HG03095 (cell line): Measurements from ENCODE around the gene MEFV.
A peak's percentile ranks its signal among the peaks of the same experiment; 100 is the strongest.
"Not testable (repeated sequence)": the region's sequence is repeated elsewhere in the genome, so short reads cannot be mapped to it uniquely, and the experiment has no call there.

Experiments used
- ATAC-seq: cut with Tn5 transposase; IDR thresholded peaks from one replicate; pipeline ENCODE4 v1.9.1; 2021; ENCODE audit warnings: moderate library complexity; ENCODE audit not compliant: unreplicated experiment

Gene MEFV, protein sequence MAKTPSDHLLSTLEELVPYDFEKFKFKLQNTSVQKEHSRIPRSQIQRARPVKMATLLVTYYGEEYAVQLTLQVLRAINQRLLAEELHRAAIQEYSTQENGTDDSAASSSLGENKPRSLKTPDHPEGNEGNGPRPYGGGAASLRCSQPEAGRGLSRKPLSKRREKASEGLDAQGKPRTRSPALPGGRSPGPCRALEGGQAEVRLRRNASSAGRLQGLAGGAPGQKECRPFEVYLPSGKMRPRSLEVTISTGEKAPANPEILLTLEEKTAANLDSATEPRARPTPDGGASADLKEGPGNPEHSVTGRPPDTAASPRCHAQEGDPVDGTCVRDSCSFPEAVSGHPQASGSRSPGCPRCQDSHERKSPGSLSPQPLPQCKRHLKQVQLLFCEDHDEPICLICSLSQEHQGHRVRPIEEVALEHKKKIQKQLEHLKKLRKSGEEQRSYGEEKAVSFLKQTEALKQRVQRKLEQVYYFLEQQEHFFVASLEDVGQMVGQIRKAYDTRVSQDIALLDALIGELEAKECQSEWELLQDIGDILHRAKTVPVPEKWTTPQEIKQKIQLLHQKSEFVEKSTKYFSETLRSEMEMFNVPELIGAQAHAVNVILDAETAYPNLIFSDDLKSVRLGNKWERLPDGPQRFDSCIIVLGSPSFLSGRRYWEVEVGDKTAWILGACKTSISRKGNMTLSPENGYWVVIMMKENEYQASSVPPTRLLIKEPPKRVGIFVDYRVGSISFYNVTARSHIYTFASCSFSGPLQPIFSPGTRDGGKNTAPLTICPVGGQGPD

DNA sequence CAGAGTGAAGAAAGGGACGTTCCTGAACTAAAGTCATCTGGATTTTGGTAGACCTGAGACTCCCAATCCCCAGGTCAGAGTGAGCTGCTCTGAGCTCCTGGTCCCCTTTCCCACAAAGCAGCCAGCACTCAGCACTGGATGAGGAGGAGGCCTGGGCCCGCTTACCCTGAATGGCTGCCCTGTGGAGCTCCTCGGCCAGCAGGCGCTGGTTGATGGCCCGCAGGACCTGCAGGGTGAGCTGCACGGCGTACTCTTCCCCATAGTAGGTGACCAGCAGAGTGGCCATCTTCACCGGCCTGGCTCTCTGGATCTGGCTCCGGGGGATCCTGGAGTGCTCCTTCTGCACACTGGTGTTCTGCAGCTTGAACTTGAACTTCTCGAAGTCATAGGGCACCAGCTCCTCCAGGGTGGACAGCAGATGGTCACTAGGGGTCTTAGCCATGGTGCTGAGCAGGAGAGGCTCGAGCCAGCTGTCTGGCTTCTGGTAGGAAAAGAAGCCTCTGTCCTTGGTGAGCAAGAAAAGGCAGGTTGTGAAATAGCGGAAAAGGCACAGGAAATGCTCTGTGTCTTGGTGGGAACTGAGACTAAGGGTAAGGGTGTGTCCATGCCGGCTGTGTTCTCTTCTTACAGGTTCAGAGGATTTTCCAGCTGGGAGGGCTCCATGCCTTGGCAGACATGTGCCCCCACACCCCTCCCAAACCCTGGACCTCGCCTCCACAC, at the start of gene MEFV:
Gene MEFV, minus strand, starts transcription at position 488 of the 720 bp plus-strand sequence. Its CDS starts 46 bp downstream, at position 442.
- no peak for ATAC-seq

DNA sequence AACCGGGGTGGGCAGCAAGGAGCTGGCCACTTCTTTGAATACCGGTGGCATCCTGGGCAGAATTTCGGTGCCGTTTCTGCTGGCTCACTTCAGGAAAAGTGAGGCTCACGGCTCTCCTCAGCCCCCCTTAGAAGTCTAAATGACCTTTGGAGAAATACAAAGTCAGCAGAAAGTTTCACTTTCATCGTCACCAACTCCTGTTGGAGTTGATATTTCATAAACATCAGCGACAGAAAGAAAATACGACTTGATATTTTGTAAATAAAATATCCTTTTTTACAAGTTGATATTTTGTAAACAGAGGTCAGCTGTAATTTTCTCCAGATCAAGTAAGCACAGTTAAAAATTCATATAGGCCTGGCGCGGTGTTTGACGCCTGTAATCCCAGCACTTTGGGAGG, 49.6 kb upstream of the MEFV start:
- ATAC-seq = no peak

DNA sequence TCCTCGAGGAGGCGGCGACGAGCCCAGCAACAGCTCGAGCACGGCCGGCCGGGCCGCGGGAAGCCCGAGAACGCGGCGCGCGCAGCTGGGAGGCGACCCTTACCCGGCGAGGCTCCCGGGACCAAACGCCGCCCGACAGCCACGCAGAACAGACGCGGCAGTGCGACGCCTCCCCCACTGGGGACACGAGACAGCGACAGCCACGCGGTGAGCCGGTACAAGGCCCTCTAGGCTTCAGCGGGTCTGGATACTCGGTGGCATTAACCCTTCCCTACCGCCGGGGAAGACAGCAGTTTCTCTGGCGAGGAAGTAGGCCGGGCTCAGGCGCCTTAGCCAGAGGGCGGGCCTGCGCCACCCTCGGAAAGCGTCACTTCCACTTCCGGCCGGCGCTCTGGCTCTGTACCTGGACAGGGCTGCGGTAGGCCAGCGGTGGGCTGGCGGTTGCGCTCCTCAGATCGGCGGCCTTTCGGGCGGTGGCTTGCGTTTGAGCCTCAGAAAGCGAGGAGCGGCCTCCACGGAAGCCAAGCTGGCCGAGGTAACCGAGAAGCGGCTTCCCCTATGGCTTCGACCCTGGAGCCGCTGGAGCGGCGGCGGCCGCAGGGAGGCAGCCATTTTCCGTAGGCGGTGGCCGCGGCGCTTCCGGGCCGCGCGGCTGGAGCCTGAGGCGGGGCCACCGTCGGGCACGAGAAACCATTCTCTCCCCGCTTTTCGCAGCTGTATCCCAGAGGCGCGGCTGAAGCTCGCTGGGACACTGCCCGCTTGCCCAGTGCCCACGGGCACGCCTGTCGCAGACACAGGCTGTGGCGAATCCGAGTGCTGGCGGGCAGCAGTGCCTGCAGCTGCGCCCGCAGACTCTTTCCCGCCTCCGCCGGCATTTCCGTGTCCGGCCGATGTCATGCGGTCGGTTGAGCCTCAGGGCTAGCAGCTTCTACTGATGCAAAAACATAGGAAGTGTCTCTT, 49.0 kb upstream of the MEFV start, which contains the start of the genes TIGD7 and ZNF75A:
Gene TIGD7, minus strand, starts transcription at position 322 of the 960 bp plus-strand sequence. CDS start 4,816 bp downstream, outside the sequence.
Gene ZNF75A, plus strand, starts transcription at position 389 of the 960 bp plus-strand sequence. CDS start 2,932 bp downstream, outside the sequence.
- peak; percentile 95 for ATAC-seq

- ATAC-seq = no peak
Measured at GRCh38 chr16:3304370-3304769, 47.9 kb upstream of the MEFV start.

- ATAC-seq = no peak
Measured at GRCh38 chr16:3295783-3296182, 39.4 kb upstream of the MEFV start.

DNA sequence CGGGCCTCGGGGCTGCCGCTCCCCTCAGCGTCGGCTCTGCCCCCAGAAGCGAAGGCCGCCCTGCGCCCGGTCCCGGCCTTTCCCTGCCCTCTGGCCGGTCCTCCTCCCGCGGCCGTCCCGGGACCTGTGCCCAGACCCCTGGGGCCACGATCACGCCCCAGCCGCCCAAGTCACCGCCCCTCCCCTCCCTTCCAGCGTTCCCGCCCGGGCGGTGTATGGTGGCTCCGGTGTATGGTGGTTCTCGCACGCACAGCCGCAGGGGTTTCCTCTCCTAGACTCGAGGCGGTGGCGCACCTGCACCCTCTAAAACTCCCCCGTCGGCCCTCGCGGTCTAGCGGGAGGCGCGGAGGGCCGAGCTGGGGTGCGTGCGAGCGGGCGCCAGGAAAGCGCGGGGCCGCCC, 38.8 kb upstream of the MEFV start:
- ATAC-seq = no peak

DNA sequence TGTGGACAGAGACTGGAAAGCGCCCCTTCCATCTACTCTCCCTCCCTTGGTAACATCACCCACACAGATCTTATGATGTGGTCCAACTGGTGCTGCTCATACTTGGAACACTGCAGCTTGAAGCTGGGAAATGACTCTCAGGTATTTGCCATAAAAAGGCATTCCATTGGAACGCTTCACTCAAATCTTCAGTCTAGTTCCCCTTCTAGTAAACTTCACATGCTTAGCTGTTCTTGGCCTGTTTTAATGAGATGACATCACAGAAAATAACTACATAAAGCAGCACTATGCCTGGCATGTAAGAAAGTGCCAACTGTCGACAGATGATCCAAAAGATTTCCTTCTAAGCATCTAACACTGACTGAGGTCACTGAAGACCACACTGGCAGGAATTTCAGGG, 36.2 kb upstream of the MEFV start:
- ATAC-seq = no peak

- ATAC-seq = no peak
Measured at GRCh38 chr16:3289998-3290673, 33.7 kb upstream of the MEFV start.

GRCh38 chr16:3285131-3285530, 28.7 kb upstream of the MEFV start:
- ATAC-seq = no peak

DNA sequence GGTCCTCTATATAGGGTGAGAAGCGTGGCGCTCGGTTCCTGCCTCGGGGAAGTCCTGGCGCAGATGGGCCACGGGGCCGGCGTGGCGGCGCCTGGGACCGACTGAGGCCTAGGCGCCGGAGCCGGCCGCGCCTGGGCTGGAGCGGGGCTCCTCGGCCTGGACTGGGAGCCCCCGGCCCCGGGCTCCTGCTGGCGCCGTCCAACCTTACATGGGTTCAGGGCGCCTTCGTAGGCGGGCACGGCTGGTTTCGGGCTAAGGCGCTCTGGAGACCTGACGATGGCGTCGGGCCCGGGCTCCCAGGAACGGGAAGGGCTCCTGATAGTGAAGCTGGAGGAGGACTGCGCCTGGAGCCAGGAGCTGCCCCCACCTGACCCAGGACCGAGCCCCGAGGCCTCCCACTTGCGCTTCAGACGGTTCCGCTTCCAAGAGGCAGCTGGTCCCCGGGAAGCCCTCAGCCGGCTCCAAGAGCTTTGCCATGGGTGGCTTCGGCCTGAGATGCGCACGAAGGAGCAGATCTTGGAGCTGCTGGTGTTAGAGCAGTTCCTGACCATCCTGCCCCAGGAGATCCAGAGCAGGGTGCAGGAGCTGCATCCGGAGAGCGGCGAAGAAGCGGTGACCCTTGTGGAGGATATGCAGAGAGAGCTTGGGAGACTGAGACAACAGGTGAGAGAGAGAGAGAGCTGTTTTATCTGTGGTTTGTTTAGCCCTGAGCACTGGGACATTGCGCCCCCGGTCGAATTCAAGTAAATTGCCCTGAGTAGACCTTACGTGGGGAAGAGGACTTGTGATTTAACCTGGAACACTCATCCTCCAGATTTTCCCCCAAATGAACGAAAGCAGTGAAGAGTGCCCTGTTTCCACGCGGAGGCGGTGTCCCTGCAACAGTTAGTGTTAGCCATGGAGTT, 27.4 kb upstream of the MEFV start:
- ATAC-seq = no peak

DNA sequence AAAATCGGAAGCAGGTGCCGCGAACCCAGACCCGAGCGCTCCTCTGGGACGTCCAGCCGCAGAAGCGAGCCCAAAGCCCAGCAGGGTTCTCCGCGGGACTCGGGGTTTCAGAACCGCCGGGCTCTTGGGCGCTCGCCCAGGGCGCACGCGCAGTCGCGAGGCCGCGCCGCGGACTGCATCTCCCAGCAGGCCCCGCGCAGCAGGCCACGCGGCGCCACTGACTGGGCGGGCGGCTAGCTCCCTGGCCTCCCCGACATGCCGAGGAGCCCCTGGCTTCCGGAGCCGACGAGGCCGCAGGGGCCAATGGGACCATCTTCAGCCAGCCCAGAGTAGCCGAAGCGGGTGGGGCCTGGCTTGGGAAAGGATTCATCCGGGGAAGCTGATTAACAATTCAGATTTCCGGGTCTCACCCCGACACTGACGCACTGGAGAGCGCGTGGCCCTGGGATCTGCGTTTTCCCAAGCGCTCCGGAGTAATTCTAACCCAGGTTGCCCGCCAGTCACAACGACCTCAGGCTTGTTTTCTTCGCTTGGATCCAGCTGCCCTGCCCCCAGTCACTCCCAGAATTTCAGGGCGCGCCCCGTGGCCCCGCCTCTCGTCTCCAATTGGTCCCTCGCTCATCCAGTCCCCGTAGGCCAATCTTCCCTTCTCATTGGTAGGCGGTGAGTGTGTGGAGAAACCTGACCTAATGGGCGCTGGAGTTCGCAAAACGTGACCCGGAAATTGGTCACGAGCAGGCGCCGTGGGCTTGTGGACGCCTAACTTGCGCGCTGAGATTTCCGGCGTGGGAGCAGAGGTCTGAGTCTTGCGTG, 26.5 kb upstream of the MEFV start, which contains the start of gene ZNF263:
Gene ZNF263, plus strand, starts transcription at position 762 of the 813 bp plus-strand sequence. CDS start 328 bp downstream, outside the sequence.
- peak; percentile 76 for ATAC-seq

- peak; percentile 9 for ATAC-seq
Measured at GRCh38 chr16:3282103-3282729, 25.8 kb upstream of the MEFV start.

DNA sequence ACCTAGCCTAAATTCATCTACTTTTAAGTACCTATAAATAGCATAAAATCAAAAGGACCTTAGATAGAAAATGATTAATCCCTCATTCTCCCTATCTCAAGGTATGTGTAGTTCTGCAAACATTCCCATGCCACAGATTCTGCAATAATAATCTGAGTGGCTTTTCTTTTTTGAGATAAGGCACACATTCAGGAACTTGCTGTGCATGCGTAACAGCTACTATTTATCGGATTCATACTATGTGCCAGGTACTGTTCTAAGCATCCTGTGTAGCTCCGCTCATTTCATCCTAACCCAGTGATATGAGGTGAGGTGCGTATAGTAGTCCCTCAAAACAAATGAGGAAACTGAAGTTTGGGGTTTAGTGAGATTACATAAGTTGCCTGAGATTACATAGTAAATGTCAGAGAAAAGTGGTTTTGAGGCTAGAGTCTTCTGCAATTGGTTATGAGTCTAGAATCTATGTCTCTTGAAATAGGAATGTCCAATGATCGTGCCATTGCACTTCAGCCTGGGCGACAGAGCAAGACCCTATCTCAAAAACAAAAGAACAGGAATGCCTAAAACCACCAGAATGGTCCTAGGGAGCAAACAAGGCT, 24.9 kb upstream of the MEFV start:
- no peak for ATAC-seq

DNA sequence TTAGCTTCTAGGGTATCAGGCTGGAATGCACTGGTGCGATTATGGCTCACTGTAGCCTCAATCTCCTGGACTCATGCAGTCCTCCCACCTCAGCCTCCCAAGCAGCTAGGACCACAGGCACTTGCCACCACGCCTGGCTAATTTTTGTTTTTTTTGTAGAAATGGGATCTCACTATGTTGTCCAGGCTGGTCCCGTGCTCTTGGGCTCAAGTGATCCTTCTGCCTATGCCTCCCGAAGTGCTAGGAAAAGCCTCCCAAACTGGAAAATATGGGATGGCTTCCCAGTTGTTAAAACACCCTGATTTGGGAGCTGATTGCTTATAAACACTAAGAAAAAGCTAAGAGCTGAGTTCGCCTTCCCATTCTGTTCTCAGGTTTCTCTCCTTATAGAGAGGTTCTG, 20.2 kb upstream of the MEFV start:
- ATAC-seq = no peak

DNA sequence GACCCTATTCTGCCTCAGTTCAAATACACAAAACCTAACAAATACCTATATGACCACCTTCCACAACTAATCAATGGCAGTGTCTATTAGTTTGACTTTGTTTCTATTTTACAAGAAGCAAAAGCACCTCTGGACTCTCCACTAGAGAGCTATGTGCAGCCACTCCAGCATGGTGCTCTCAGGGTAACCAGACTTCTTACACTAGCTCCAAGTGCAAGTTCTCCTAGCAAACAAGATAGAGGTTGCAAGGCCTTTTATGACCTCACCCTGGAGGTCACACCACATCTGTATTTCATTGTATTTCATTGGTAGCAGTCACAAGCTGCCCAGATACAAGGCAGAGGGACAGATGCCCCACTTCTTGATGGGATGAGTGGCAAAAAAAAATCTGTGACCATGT, 18.5 kb upstream of the MEFV start:
- ATAC-seq = no peak

DNA sequence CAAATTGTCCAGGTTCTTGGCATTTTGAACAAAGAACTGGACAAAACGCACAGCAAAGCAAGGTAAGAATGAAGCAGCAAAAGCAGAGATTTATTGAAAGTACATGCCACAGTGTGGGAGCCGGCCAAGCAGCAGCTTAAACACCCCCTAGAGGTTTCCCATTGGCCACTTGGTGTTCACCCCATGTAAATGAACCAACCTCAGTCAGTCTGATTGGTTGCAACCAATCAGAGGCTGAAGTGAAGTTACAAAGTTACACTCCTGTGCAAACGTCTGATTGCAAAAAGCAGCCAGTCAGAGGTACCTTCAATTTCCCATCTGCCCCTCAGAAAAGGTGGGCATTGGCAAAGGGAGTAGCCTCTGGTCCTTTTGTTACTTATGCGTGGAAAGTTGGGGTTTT, 18.1 kb upstream of the MEFV start:
- ATAC-seq = no peak

GRCh38 chr16:3271281-3271680, 14.8 kb upstream of the MEFV start:
- ATAC-seq = not testable (repeated sequence)
